H7 (cell line): Measurements from ENCODE around the gene SEMA6D. TPM values are rescaled to one million over a fixed set of nuclear protein-coding genes. Genes with fewer than 3 reads are reported as not detected.
A peak's percentile ranks its signal among the peaks of the same experiment; 100 is the strongest.

Experiments used
- DNase-seq: peaks from one replicate; pipeline ENCODE4 v3.0.0; 2012
- H3K27me3 ChIP-seq: 2 replicates; pipeline ENCODE4 v1.6.0; 2011; ENCODE audit warnings: mild to moderate bottlenecking, low read length; ENCODE audit not compliant: control insufficient read depth, insufficient read depth
- H3K36me3 ChIP-seq: replicated peaks from 2 replicates; pipeline ENCODE4 v1.5.1; 2011; ENCODE audit warnings: low read length; ENCODE audit not compliant: control insufficient read depth, insufficient read depth
- H3K4me3 ChIP-seq: 2 replicates; pipeline ENCODE4 v1.5.1; 2011; ENCODE audit warnings: low read depth, mild to moderate bottlenecking, control low read depth, low read length, moderate library complexity; ENCODE audit not compliant: insufficient read depth
- total RNA-seq: library from RNA; depleted of rRNA; stranded (reverse); fragments of >200 nt; shearing (Covaris generic); gene quantifications from 2 replicates; pipeline ENCODE4 v1.2.3, GENCODE V29; 2014

Gene SEMA6D
- total RNA-seq, 1 experiment from 2014 or later: 5.5 TPM

- H3K36me3 ChIP-seq: no peaks in the 10 kb centered on the region; the same call in 1 of the 2 replicates
- no peaks in the 10 kb centered on the region for H3K27me3 ChIP-seq
Observed at GRCh38 chr15:47767035-47767434, 49.7 kb downstream of the SEMA6D start.

DNA sequence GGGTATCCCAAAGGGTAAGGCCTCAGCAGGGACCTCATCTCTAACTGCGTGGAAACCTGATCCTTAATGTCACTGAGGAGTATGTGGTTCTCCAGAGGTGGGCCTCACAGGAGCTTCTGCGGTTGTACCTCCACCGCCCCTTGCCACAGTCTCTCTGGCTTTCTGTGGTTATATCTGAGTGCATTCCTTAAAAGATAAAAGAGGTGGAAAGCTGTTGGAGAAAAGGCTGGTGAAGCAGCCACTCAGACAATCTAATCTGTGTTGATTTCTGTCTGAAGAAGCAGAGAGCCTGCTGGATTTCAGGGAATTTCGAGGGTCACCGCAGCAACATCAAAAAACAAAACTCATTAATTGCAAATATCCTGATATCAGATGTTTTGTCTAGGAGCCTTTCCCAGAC, 51.4 kb downstream of the SEMA6D start:
- Histone ChIP-seq H3K36me3 (no peaks in the 10 kb centered on the region; the same call in 1 of the 2 replicates), H3K27me3 (no peaks in the 10 kb centered on the region), H3K4me3 (no peak overlapping the region)
- DNase-seq: no peak

More at GRCh38 chr15:47767035-47767434, 49.7 kb downstream of the SEMA6D start:
- no peak for DNase-seq
- no peak overlapping the region for H3K4me3 ChIP-seq

- Histone ChIP-seq H3K4me3 (no peak overlapping the region), H3K27me3 (no peaks in the 10 kb centered on the region), H3K36me3 (no peaks in the 10 kb centered on the region; the same call in 1 of the 2 replicates)
- no peak for DNase-seq
Observed at GRCh38 chr15:47769166-47769565, 51.9 kb downstream of the SEMA6D start.

DNA sequence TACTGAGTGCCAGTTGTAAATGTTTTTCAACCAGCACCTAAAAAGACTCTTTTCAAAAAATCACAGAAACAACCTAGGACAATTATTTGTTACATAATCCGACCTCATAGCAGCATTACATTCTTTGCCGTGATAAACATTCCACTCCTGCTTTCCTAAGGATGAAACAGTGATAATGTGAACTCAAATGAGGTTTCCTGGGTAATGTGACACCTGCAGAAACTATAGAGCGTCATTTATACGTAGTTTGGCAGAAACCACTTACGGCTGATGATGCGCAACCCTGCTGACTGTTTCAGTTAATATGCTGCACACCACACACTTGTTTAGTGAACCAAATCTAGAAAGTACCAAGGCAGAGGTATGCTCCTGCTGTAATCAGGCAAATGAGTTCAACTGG, 55.8 kb downstream of the SEMA6D start:
- no peak overlapping the region for H3K4me3 ChIP-seq
- no peaks in the 10 kb centered on the region; the same call in 1 of the 2 replicates for H3K36me3 ChIP-seq
- DNase-seq: no peak
- H3K27me3 ChIP-seq: no peaks in the 10 kb centered on the region

- peak; percentile 4 for DNase-seq
- Histone ChIP-seq H3K4me3 (no peak overlapping the region), H3K27me3 (no peaks in the 10 kb centered on the region), H3K36me3 (no peaks in the 10 kb centered on the region)
Observed at GRCh38 chr15:47778263-47778770, 61.0 kb downstream of the SEMA6D start.

GRCh38 chr15:47780971-47781370, 63.7 kb downstream of the SEMA6D start:
- Histone ChIP-seq H3K36me3 (no peaks in the 10 kb centered on the region), H3K4me3 (no peak overlapping the region), H3K27me3 (no peaks in the 10 kb centered on the region)
- no peak for DNase-seq

DNA sequence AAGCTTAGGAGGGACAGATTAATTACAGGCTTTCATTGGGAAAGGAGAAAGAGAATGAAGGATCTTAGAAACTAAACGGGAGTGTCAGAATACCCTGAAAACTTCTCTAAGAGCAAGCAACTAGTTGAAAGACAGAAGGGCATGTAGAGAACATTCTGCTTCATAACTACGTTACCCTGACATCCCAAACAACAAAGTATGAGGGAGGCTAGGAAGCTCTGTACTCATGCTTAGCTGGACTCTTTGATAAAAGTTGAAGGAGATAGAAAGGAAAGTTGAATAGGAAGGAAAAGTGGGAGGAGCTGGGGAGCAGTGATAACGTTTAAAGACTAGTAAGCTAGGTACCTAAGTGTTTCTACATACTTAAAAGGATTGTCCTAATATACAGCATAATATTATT, 64.2 kb downstream of the SEMA6D start:
- no peak for DNase-seq
- no peaks in the 10 kb centered on the region for H3K27me3 ChIP-seq

DNA sequence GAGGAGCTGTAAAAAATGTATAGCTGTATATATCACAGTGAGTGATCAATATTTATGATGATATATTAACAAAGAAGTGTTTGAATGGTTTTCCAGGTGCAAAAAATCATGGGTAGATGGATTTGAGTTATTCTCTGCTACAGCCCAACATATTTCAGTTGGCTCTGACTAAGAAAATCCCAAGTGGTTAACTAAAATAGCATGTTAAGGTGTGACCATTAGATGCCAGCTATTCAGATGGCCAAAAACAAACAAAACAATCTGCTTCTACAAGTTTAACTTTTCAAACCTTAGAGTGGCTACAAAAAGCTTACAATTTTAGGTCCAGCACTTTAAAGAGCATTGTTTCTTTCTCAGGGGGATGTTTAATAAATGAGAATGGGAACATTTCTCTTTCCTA, 67.5 kb downstream of the SEMA6D start:
- no peak overlapping the region for H3K4me3 ChIP-seq
- no peaks in the 10 kb centered on the region for H3K27me3 ChIP-seq
- no peak for DNase-seq
- no peaks in the 10 kb centered on the region for H3K36me3 ChIP-seq

More for the DNA sequence above, 64.2 kb downstream of the SEMA6D start:
- Histone ChIP-seq H3K36me3 (no peaks in the 10 kb centered on the region), H3K4me3 (no peak overlapping the region)

GRCh38 chr15:47786371-47786770, 69.1 kb downstream of the SEMA6D start:
- Histone ChIP-seq H3K36me3 (no peaks in the 10 kb centered on the region), H3K27me3 (no peaks in the 10 kb centered on the region), H3K4me3 (no peak overlapping the region)
- no peak for DNase-seq

GRCh38 chr15:47787875-47788274, 70.6 kb downstream of the SEMA6D start:
- DNase-seq: no peak
- H3K4me3 ChIP-seq: no peak overlapping the region
- no peaks in the 10 kb centered on the region for H3K36me3 ChIP-seq
- H3K27me3 ChIP-seq: no peaks in the 10 kb centered on the region

- no peak for DNase-seq
- Histone ChIP-seq H3K27me3 (no peaks in the 10 kb centered on the region), H3K4me3 (no peak overlapping the region), H3K36me3 (no peaks in the 10 kb centered on the region)
Observed at GRCh38 chr15:47788685-47789084, 71.4 kb downstream of the SEMA6D start.

GRCh38 chr15:47791161-47791560, 73.9 kb downstream of the SEMA6D start:
- Histone ChIP-seq H3K4me3 (no peak overlapping the region), H3K27me3 (no peaks in the 10 kb centered on the region), H3K36me3 (no peaks in the 10 kb centered on the region)
- DNase-seq: no peak

DNA sequence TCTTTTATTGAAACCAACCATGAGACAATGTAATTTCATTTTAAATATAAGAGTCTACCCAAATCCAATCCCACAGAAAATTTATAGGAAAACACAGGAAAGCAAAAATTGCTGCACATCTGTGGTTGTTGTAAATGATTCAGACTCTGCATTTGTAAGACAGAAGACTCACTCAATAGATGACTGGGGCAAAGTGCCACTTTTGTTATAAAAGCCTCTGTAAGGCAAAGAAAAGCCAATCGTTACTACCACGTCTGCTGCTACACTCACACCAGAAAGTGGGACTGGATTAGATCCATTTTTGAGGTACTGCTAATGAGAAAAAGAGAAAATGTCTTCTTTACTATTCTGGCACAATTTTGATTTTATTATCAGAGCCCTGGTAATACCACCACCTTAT, 74.9 kb downstream of the SEMA6D start:
- H3K36me3 ChIP-seq: no peaks in the 10 kb centered on the region
- H3K4me3 ChIP-seq: no peak overlapping the region
- DNase-seq: no peak
- H3K27me3 ChIP-seq: no peaks in the 10 kb centered on the region

DNA sequence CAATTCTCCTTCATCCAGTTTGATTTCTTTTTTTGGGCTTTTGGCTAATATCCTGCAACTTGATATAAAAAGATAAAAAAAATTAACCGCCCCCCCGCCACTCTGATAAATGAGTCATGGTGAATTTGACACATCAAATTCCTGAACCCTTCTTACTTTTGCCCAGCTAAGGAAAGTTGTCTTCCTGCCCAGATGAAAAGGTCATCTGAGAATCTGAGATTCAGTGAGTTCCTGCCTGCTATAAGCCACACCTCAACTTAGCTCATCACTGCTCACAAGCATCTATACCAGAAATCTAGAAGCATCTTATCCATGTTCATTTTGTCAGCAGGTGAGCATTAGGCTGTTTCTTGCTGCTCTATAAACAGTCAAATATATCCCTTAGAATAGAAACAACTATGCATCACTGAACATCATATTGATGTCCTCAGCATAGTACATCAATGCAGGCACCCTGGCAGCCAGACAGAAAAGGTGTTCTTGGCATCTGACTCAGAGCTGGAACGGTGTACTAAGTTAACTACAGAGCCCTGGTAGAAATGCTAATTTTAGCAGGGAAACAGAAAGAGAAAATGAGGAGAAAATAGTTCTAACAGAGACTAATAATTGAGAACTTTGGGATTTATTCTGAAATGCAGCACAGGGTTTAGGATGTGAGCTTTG, 77.1 kb downstream of the SEMA6D start:
- DNase-seq: no peak
- H3K36me3 ChIP-seq: no peaks in the 10 kb centered on the region
- no peaks in the 10 kb centered on the region for H3K27me3 ChIP-seq
- no peak overlapping the region for H3K4me3 ChIP-seq

DNA sequence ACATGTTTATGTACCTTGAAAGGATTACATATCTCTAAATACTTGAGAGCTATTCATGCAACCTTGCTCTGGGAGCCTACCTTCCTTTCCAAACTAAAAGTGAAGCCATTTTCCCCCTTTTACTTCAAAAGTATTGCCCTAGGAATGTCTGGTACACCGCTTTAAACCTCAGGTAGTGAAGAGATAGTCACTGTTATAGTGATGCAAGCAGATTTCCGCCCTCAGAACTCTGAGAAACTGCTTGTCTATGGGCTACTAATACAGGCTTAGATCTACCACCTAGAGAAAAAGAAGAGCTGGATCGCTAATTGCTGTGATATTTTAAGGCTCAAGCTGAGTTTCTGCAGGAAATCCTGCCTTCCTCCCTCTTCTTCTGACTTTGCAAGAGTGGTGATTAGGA, 78.6 kb downstream of the SEMA6D start:
- H3K36me3 ChIP-seq: no peaks in the 10 kb centered on the region
- H3K27me3 ChIP-seq: no peaks in the 10 kb centered on the region
- no peak overlapping the region for H3K4me3 ChIP-seq
- DNase-seq: no peak
